Tibial artery (tissue), 4 donors: Measurements from ENCODE around the gene FAF2.
A peak's percentile ranks its signal among the peaks of the same experiment; 100 is the strongest.

ENCODE experiments used
- DNase-seq, 2 donors: peaks; one replicate each; pipeline ENCODE4 v3.0.0-alpha.2; 2019
- H3K27ac ChIP-seq, 2 donors: fragments of 200-600 bp; sonication (generic) in 1 of 2; 1 replicate in 1 of 2; 2 replicates in 1 of 2; pipeline ENCODE4 v1.5.1; 2018 to 2019; ENCODE audit warnings: mild to moderate bottlenecking in 1 of 2
- H3K27me3 ChIP-seq, 2 donors: fragments of 200-600 bp; sonication (generic) in 1 of 2; one replicate each; pipeline versions ENCODE4 v1.5.1 to v1.6.0; 2016 to 2019
- H3K36me3 ChIP-seq, 3 donors: fragments of 200-600 bp; sonication (generic) in 2 of 3; one replicate each; pipeline ENCODE4 v1.5.1; 2016 to 2019; ENCODE audit warnings: mild to moderate bottlenecking in 2 of 3
- H3K4me1 ChIP-seq, 4 donors: fragments of 200-600 bp; sonication (generic) in 2 of 4; 1 replicate in 3 of 4; 2 replicates in 1 of 4; pipeline ENCODE4 v1.5.1; 2016 to 2019
- H3K4me3 ChIP-seq, 2 donors: fragments of 200-600 bp; sonication (generic) in 1 of 2; 1 replicate in 1 of 2; 2 replicates in 1 of 2; pipeline ENCODE4 v1.5.1; 2018 to 2019; ENCODE audit warnings: mild to moderate bottlenecking in 2 of 2
- H3K9me3 ChIP-seq, 3 donors: fragments of 200-600 bp; sonication (generic) in 1 of 3; one replicate each; pipeline ENCODE4 v1.5.1; 2016 to 2019
- intact Hi-C: fragments of 100-400 bp; cut with DNase I; formaldehyde crosslinking; loops from one replicate; pipeline ENCODE4 v1.15.0; 2023; ENCODE audit warnings: low total_unique reads
- TF ChIP-seq, protein P1 (sequence below), 2 experiments: fragments of 200-600 bp in 1 of 2; fragments of 450-650 bp in 1 of 2; IDR thresholded peaks; one replicate each; pipeline ENCODE4 v1.5.1; 2017 to 2019; ENCODE audit warnings: antibody characterized with exemption in 2 of 2, mild to moderate bottlenecking in 1 of 2, moderate library complexity in 1 of 2

The FAF2 gene

DNA sequence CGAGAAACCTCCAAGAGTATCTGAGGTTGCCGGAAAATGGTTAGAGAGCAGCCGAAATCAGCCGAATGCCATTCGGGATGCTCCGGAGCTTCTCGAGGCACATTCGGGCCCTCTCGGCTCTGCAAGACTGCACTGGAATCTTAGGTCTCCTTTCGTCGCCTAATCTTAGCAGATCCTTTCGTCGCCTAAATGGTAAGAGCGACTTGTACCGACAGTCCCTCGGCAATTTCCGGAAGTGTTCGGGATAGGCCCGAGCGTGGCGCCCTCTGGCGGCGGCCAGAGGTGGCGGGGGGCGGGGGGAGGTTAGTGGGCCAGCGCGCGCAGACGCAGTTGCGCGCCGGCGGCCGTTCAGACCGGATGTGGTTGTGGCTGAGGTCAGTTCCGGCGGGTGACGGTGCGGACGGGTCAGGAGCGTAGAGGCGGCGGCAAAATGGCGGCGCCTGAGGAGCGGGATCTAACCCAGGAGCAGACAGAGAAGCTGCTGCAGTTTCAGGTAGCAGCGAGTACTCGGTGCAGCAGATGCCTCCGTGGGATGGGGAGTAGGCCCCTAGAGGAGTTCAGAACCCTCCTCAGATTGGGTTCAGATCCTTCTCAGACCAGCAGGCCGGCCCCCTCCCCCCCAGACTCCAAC, at the start of gene FAF2:
Gene FAF2 (plus strand): TSS at position 408 of the 631 bp plus-strand sequence. CDS start 23 bp downstream, at position 431.
- TF ChIP-seq, protein P1, sequence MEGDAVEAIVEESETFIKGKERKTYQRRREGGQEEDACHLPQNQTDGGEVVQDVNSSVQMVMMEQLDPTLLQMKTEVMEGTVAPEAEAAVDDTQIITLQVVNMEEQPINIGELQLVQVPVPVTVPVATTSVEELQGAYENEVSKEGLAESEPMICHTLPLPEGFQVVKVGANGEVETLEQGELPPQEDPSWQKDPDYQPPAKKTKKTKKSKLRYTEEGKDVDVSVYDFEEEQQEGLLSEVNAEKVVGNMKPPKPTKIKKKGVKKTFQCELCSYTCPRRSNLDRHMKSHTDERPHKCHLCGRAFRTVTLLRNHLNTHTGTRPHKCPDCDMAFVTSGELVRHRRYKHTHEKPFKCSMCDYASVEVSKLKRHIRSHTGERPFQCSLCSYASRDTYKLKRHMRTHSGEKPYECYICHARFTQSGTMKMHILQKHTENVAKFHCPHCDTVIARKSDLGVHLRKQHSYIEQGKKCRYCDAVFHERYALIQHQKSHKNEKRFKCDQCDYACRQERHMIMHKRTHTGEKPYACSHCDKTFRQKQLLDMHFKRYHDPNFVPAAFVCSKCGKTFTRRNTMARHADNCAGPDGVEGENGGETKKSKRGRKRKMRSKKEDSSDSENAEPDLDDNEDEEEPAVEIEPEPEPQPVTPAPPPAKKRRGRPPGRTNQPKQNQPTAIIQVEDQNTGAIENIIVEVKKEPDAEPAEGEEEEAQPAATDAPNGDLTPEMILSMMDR (IDR thresholded peaks at IDR 0.05), result peak; percentile 97 to 99
- peaks cover 0 to 46% (median 19%) of the 10 kb centered on the region in 4 donors for H3K4me1 ChIP-seq

DNA sequence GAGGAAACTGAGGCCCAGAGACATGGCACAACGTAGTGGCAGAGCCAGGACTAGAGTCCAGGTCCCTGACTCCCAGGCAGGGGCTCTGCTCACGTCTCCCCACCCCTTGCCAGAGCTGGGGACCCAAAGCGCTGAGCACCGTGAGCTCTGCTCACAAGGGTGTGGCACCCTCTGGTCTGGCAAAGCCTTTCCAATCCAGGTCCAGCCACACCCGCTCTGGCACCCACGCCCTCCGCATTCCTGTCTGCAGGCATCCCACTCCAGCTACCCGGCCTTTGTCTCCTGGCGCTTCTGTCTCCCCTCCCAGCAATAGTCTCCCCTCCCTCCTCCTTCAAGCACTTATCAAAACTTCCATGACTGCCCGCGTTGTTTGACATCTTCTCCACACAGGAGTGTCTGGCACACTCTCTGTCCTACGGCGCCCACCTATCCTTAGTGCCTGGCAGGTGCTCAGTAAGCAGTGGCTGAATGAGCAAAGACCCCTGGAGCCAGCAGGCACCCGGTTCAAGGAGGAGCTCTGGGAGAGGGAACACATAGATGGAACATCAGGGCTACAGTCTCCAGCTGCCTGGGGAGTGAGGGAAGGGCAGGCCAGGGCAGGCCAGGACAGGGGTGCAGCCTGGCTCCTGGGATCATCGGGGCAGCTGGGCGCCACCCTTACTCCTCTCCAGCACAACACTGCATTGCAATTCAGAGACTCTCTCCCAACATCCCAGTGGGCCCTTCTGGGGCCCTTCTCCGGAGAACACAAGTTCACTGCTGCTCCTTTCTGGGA, 47.6 kb upstream of the FAF2 start:
- peaks cover 6 to 60% (median 41%) of the 10 kb centered on the region in 3 donors for H3K36me3 ChIP-seq
- TF ChIP-seq, protein P1 (IDR thresholded peaks at IDR 0.05), result no peak
- no peaks in the 10 kb centered on the region for H3K27me3 ChIP-seq
- H3K9me3 ChIP-seq, result no peaks in the 10 kb centered on the region
- DNase-seq, result peak in 1 of 2 donors; percentile 59
- H3K4me1 ChIP-seq, result no peaks in the 10 kb centered on the region
- H3K27ac ChIP-seq, result no peak overlapping the region
- no peak overlapping the region for H3K4me3 ChIP-seq
- intact Hi-C loops, result no loop called here

More for the DNA sequence above, at the start of gene FAF2:
- peak within 1 kb of the TSS; percentile 94 to 95 for H3K27ac ChIP-seq
- intact Hi-C loops, result loop anchor here (1.0 to 5.0 kb wide), 2 partner anchors 32 to 89 kb away; partner anchors contain the start of genes CLTB and RNF44
- H3K9me3 ChIP-seq, result no peaks in the 10 kb centered on the region
- no peaks in the 10 kb centered on the region for H3K27me3 ChIP-seq
- peaks cover 0 to 1% (median 0%) of the 10 kb centered on the region in 3 donors for H3K36me3 ChIP-seq
- DNase-seq, result peak; percentile 96 to 98
- H3K4me3 ChIP-seq, result peak within 1 kb of the TSS; percentile 69 to 89

- TF ChIP-seq, protein P1 (IDR thresholded peaks at IDR 0.05), result no peak
- H3K36me3 ChIP-seq, result peaks cover 10 to 60% (median 42%) of the 10 kb centered on the region in 3 donors
- no peaks in the 10 kb centered on the region for H3K9me3 ChIP-seq
- peak; percentile 12 to 33 for DNase-seq
- H3K27me3 ChIP-seq, result no peaks in the 10 kb centered on the region
- H3K4me3 ChIP-seq, result no peak overlapping the region
- H3K27ac ChIP-seq, result no peak overlapping the region
- intact Hi-C loops, result no loop called here
- H3K4me1 ChIP-seq, result no peaks in the 10 kb centered on the region
Measured at GRCh38 chr5:176401281-176402205, 46.6 kb upstream of the FAF2 start.

DNA sequence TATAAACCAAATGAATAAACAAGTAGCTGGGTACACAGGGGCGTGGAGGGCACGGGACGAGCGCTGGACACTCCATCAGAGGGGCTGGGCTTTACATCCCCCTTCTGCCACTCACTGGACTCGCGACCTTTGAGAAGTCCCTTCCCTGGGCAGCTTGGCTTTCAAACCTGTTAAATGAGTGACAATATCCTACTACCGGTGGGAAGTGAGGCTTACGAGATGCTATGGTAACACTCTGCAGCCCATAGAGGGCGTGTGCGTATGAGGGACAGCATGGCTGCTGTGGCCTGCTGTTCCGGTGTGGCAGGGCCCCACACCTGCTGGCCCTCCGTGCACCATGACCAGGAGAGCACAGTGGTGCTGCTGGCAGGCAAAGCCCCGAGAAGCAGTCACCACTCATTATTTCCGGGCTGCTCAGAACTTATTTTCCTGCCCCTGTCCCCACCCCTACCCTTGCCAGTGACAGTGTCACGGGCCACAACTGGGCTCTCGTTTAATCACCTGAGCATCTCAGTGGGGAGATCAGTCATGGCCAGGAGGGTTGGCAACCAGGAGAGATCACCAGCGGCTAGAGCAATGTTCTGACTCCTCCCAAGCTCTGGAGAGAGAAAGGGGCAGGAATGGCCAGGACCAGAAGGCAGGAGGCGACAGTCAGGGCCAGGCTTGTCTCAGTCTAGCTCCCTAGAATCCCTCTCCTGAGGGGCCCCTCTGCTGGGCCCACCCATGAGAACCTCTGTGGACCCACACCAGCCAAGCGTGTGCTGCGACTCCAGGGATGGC, 42.3 kb upstream of the FAF2 start:
- H3K9me3 ChIP-seq, result no peaks in the 10 kb centered on the region
- H3K4me1 ChIP-seq, result peaks cover 0 to 7% (median 0%) of the 10 kb centered on the region in 4 donors
- no peaks in the 10 kb centered on the region for H3K27me3 ChIP-seq
- intact Hi-C loops, result no loop called here
- H3K4me3 ChIP-seq, result no peak overlapping the region
- H3K27ac ChIP-seq, result no peak overlapping the region
- H3K36me3 ChIP-seq, result peaks cover 23 to 74% (median 54%) of the 10 kb centered on the region in 3 donors
- DNase-seq, result peak in 1 of 2 donors; percentile 52
- TF ChIP-seq, protein P1 (IDR thresholded peaks at IDR 0.05), result no peak
